ENCODE data around the gene NR2E1.

The NR2E1 gene

GRCh38 chr6:108171291-108171917 is 5.6 kb downstream of the NR2E1 start:
- DNase-seq (ENCODE audit: low read depth in 3 of 3) = no peak

GRCh38 chr6:108171918-108172516 is 6.2 kb downstream of the NR2E1 start:
- no peak for DNase-seq (ENCODE audit: low read depth in 3 of 3)

- no peak for DNase-seq (ENCODE audit: low read depth in 3 of 3)
Observed at GRCh38 chr6:108174371-108175175, 8.8 kb downstream of the NR2E1 start.

- DNase-seq (ENCODE audit: low read depth in 3 of 3) = no peak
Observed at GRCh38 chr6:108175176-108175591, 9.4 kb downstream of the NR2E1 start.

DNA sequence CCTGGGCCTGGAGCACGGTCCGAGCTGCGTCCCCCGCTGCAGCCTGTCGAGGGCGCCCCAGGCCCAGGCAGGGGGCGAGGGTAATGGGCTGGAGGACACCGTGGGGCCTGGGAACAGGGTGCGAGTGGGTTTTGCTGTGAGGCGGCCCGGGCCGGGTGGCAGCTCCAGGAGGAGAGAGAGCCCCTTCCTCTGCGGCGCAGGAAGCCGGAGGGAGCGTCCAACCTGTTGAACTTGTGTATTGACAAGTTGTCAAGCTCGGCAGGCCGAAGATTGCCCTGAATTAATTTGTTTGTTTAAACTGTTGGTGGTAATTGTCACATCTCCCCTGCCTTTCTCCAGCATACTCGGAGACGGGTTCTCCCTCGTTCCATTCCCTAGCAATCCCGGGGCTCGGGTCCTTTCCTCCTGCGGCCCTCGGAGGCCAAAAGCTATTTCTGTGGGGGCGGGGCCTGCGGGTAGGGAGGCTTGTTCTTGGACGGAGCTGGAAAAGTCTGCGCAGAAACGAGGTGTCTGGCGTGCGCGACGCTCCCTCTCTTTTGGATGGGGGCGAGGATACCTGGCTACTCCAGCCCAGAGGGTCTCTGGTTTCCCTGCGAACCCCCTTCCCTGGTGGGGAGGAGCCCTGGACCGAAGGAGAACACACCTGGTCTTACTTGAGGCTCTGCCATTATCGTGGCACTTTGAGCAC is 9.9 kb downstream of the NR2E1 start:
- no peak for DNase-seq (ENCODE audit: low read depth in 3 of 3)

- no peak for DNase-seq (ENCODE audit: low read depth in 3 of 3)
Observed at GRCh38 chr6:108176281-108177089, 10.7 kb downstream of the NR2E1 start.

GRCh38 chr6:108179741-108180140 is 13.9 kb downstream of the NR2E1 start:
- DNase-seq (ENCODE audit: low read depth in 3 of 3) = no peak

- no peak for DNase-seq (ENCODE audit: low read depth in 3 of 3)
Observed at GRCh38 chr6:108180266-108180665, 14.4 kb downstream of the NR2E1 start.

DNA sequence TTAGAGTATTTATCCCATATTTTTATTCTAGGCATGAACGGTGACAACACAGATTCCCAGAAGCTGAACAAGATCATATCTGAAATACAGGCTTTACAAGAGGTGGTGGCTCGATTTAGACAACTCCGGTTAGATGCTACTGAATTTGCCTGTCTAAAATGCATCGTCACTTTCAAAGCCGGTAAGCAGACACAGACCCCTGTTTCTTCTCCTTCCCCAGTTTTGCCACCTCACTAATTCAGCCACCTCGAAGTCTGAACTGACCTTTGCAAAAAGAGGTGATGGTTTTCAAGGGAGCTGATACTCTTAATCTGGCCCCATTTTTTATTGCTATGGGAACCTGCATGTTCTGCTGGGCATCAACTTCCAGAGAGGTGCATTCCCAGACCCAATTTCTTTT is 15.0 kb downstream of the NR2E1 start:
- no peak for DNase-seq (ENCODE audit: low read depth in 3 of 3)

GRCh38 chr6:108186226-108186625 is 20.4 kb downstream of the NR2E1 start:
- DNase-seq (ENCODE audit: low read depth in 3 of 3) = no peak

DNA sequence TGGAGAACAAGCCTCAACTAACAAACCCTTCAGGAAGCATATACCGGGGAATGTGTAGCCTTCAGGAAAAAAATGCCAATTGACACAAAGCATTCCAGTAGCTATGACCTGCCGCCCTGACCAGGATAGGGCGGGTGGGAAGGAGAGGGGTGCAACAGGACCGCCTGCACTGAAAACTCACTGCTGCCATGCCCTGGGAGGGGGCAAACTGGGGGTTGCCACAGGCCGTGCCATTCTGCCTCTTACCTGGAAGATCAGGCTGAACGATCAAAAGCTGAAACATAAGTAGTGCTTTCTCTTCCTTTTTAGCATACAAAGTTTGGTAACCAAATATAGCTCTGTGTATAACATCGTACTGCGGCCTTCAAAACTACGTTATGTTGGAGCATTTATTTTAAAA is 21.7 kb downstream of the NR2E1 start:
- DNase-seq (ENCODE audit: low read depth in 3 of 3) = no peak

GRCh38 chr6:108193131-108193530 is 27.3 kb downstream of the NR2E1 start:
- no peak for DNase-seq (ENCODE audit: low read depth in 3 of 3)

GRCh38 chr6:108193835-108194234 is 28.0 kb downstream of the NR2E1 start:
- DNase-seq (ENCODE audit: low read depth in 3 of 3) = no peak

DNA sequence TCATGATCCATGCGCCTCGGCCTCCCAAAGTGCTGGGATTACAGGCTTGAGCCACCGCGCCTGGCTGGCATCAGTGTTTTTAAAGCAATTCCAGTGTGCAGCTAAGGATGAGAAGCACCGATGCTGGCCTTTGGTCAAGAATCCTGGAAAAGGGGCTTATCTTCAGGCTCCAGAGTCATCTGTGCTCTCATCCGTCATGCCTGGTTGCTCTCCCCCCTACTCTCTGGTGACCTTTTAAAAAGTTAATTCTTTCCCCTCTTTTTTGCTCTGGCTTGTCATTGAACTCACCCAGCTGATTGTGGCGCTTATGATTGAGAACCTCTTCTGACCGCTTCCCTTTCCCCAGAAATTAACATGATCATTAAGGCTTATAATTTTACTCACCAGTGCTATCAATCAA is 28.7 kb downstream of the NR2E1 start:
- no peak for DNase-seq (ENCODE audit: low read depth in 3 of 3)

DNA sequence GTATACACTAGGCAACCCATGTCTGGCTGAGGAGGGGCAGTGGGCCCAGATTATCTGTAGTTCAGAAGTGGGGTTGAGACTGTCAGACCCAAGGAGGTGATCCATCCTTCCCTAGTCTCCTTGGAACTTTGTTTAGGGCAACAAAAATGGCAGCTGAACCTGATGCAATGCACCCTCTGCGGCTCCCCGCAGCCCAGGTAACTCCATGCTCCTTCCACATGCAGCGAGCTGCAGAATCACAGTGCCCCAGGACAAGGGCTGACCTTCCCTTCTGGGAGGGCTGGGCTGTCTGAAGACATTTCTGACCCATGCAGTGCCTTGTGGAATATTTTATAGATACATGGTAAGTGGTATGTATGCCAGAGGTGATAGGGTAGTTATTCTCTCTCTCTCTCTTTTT is 29.4 kb downstream of the NR2E1 start:
- no peak for DNase-seq (ENCODE audit: low read depth in 3 of 3)

DNA sequence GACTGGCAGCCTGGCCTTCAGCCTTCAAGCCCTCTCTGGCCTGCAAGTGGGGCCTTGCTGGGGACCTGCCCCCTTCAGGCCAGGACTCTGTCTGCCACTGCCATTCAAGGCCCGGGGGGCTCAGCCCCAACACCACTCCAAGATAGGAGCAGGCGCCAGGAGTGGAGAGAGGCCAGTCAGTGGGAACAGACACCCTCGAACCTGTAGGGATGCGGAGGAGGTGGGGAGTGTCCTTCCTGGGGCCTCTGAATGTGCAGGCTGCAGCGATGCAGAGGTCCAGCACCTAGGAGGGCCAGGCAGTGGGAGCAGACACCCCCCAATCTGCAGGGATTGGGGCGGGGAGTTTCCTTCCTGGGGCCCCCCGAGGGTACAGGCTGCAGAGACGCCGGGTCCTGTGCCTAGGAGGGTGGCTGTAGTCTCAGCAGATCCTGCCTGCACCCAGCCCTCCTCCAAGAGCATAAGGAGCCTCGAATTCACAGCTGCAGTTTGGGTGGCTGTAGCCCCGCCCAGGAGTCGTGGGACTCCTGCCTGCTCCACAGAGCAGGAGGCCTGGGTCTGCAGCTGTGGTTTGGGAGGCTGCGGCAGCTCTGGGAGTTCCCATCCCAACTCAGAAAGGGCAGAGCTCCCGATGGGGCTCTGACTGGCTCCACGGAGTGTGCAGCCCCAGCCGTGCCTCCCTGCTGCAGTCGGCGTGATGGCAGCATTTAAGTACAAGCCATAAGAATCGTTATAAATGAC is 33.1 kb downstream of the NR2E1 start:
- DNase-seq (ENCODE audit: low read depth in 3 of 3) = no peak

GRCh38 chr6:108200186-108200585 is 34.4 kb downstream of the NR2E1 start:
- no peak for DNase-seq (ENCODE audit: low read depth in 3 of 3)

- no peak for DNase-seq (ENCODE audit: low read depth in 3 of 3)
Observed at GRCh38 chr6:108200631-108201030, 34.8 kb downstream of the NR2E1 start.

DNA sequence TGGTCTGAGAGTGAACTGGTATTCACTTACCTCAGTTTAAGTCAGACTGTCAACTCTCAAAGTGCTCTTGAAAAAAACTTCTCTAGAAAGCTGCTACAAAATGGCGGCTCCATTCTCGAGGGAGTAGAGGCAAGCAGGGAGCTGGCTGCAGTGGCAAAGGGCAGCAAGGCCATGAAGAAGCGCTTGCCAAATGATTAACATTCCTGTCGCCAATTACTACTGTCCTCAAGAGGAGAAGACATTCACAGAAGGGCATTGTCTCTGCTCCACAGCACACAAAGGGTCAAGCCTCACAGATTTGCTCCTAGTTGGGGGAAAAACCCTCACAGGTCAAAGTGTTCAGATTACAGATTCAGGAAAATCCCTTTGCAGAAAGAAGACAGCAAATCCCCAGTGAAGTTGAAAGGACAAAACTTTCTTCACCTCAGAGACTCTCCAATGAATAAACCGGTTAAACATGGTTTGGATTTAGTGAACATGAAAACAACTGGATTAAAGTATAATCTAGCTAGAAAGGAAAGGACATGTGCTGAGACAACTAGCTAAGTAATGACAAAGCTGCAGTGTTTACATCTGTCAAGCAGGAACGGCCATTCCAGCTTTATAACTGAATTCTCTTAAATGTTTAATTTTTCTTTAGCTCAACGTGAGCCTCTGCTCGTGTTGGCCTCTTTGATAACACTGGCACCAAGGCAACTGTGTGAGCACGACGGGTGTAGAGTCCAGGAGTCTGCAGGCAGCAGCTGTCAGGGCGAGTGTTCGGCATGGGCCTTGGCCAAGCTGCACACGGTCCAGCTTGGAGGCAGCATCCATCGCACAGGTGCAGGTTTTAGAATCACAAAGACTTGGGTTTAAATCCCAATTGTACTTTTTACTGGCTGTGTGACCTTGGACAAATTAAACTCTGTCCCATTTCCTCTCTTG is 37.6 kb downstream of the NR2E1 start:
- DNase-seq (ENCODE audit: low read depth in 3 of 3) = no peak

GRCh38 chr6:108207013-108207412 is 41.2 kb downstream of the NR2E1 start:
- no peak for DNase-seq (ENCODE audit: low read depth in 3 of 3)
